Umbilical cord (tissue), 2 donors: ENCODE results near the gene TGOLN2. TPM values are rescaled to one million over a fixed set of nuclear protein-coding genes. Genes with fewer than 3 reads are reported as not detected.

ENCODE experiments used
- DNase-seq: peaks from one replicate; pipeline ENCODE4 v3.0.0-alpha.2; 2015; ENCODE audit warnings: low spot score
- total RNA-seq: library from RNA; depleted of rRNA; stranded (reverse); fragments of >200 nt; gene quantifications from one replicate; pipeline ENCODE4 v1.2.3, GENCODE V29; 2014; ENCODE audit warnings: low replicate concordance; ENCODE audit not compliant: insufficient read depth

Gene TGOLN2
- total RNA-seq, 1 donor from 2014 or later, result 62.1 TPM

- DNase-seq, result no peak
Measured at GRCh38 chr2:85308896-85309555, 18.8 kb downstream of the TGOLN2 start.

- DNase-seq, result no peak
Measured at GRCh38 chr2:85308201-85308600, 19.6 kb downstream of the TGOLN2 start.

GRCh38 chr2:85307527-85307897, 20.3 kb downstream of the TGOLN2 start:
- no peak for DNase-seq

GRCh38 chr2:85303780-85304531, 23.8 kb downstream of the TGOLN2 start:
- DNase-seq, result no peak

- no peak for DNase-seq
Measured at GRCh38 chr2:85302121-85302520, 25.7 kb downstream of the TGOLN2 start.

GRCh38 chr2:85291425-85292023, 36.3 kb downstream of the TGOLN2 start:
- no peak for DNase-seq

GRCh38 chr2:85288244-85288725, 39.5 kb downstream of the TGOLN2 start:
- peak; percentile 58 for DNase-seq

GRCh38 chr2:85287721-85288120, 40.1 kb downstream of the TGOLN2 start:
- DNase-seq, result no peak

- DNase-seq, result no peak
Measured at GRCh38 chr2:85286918-85287317, 40.9 kb downstream of the TGOLN2 start.

- no peak for DNase-seq
Measured at GRCh38 chr2:85283641-85284040, 44.1 kb downstream of the TGOLN2 start.

- DNase-seq, result no peak
Measured at GRCh38 chr2:85282914-85283313, 44.9 kb downstream of the TGOLN2 start.

GRCh38 chr2:85281553-85281952, 46.2 kb downstream of the TGOLN2 start:
- no peak for DNase-seq

GRCh38 chr2:85278361-85278760, 49.4 kb downstream of the TGOLN2 start:
- no peak for DNase-seq

GRCh38 chr2:85277416-85278158, 50.2 kb downstream of the TGOLN2 start:
- peak; percentile 96 for DNase-seq

- no peak for DNase-seq
Measured at GRCh38 chr2:85276571-85277118, 51.1 kb downstream of the TGOLN2 start.

GRCh38 chr2:85275984-85276540, 51.7 kb downstream of the TGOLN2 start:
- DNase-seq, result no peak

- peak; percentile 78 for DNase-seq
Measured at GRCh38 chr2:85273738-85274731, 53.8 kb downstream of the TGOLN2 start.

- DNase-seq, result no peak
Measured at GRCh38 chr2:85272357-85272756, 55.4 kb downstream of the TGOLN2 start.

GRCh38 chr2:85269959-85270358, 57.8 kb downstream of the TGOLN2 start:
- no peak for DNase-seq
